ENCODE measurements around the gene POU1F1.
"Not testable (repeated sequence)": the region's sequence is repeated elsewhere in the genome, so short reads cannot be mapped to it uniquely, and the experiment has no call there.

The POU1F1 gene, protein sequence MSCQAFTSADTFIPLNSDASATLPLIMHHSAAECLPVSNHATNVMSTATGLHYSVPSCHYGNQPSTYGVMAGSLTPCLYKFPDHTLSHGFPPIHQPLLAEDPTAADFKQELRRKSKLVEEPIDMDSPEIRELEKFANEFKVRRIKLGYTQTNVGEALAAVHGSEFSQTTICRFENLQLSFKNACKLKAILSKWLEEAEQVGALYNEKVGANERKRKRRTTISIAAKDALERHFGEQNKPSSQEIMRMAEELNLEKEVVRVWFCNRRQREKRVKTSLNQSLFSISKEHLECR

DNA sequence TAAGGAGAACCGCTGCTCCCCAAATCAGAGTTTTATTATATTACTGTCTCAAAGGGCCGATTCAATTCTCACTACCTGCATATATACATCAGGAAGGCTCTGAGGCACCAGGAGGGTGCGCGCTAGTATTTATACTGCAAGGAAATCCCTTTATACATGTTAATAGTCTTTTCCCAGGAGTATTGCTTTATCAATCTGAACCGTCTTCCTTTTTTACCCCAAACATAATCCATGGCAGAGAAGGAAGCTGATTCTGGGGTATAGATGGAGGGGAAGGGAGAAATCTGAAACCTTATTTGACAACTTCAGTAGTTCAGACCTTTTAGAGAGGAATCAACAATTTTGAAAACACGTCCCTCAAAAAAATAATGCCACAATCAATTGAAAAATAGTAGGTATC lies at the start of gene POU1F1:
Gene POU1F1, minus strand, starts transcription at position 101 of the 400 bp plus-strand sequence. CDS start 122 bp downstream, outside the sequence.
- DNase-seq, result no peak

- no peak for DNase-seq
Observed at GRCh38 chr3:87324609-87325008, 48.2 kb upstream of the POU1F1 start.

- no peak for DNase-seq
Observed at GRCh38 chr3:87320756-87321626, 44.6 kb upstream of the POU1F1 start.

DNA sequence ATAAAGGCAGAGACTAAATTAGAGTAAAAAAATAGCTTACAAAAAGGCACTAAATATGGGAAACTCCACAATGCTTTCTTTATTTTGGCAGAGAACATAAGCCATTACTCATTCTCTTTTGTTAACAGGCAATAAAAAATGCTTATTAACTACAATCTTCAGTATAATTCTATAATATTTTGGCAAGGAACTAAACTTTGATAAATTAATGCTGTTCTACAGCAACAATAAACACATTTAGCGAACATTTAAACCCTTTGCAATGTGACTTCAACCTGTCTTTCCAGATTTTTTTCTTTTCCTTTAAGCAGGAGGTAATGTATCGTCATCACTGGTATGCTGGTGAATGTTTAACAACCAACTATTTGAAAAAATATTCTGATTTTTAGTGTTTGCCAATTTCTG lies 42.2 kb upstream of the POU1F1 start:
- DNase-seq, result no peak

- DNase-seq, result no peak
Observed at GRCh38 chr3:87317779-87318178, 41.4 kb upstream of the POU1F1 start.

DNA sequence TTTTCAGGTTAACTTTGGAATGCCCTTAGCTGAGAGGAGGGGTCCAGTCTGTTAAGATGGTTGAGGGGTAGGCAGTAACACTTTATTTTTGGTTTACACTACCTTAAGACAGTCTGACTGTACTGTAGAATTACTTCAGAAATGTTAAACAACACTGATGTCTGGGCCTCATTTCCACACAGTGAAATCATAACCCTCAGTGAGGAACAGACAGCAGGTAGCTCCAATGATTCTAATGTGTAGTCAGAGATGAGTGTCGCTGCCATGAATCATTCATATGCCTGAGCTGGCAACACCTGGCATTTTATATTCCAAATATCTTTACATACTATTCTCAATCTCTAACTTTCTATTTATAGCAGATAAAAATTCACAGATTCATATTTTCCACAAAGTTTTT lies 37.3 kb upstream of the POU1F1 start:
- no peak for DNase-seq

GRCh38 chr3:87311309-87311708 lies 34.9 kb upstream of the POU1F1 start:
- no peak for DNase-seq

- no peak for DNase-seq
Observed at GRCh38 chr3:87309601-87310000, 33.2 kb upstream of the POU1F1 start.

GRCh38 chr3:87307805-87308204 lies 31.4 kb upstream of the POU1F1 start:
- DNase-seq, result no peak

- no peak for DNase-seq
Observed at GRCh38 chr3:87305517-87305916, 29.1 kb upstream of the POU1F1 start.

DNA sequence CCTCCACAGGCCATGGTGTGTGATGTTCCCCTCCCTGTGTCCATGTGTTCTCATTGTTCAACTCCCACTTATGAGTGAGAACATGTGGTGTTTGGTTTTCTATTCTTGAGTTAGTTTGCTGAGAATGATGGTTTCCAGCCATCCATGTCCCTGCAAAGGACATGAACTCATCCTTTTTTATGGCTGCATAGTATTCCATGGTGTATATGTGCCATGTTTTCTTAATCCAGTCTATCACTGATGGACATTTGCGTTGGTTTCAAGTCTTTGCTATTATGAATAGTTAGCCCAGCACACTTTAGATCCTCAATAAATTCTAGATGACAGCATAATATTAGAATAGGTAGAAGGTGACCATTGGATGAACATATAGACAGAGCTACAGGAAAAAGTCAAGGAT lies 28.6 kb upstream of the POU1F1 start:
- not testable (repeated sequence) for DNase-seq

DNA sequence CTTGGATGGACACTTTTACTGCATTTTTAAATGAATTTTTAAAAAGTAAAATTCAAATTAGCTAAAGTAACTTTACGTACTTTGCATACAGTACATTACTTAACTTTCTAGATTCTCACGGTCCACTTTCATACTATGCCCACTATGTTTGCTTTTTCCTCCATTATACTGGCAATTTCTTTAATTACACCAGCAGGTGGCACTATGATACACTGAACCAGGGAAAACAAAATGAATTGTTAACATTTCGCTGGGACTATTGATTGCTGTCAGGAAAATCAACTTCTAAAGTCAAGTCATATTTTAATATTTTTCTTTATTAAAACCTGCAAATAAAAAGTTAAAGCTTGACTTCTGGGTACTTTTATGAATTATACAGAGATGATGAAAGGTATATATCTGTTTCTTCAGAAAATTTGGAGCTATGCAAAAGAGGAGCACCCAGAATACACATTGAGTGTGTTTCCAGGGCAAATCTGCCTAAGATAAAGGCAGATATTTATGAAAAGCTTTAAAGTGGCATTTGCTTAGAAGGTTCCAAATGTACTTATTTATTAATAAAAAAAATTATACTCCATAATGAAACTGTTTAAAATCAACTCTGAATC lies 21.8 kb upstream of the POU1F1 start:
- peak; percentile 38 for DNase-seq

DNA sequence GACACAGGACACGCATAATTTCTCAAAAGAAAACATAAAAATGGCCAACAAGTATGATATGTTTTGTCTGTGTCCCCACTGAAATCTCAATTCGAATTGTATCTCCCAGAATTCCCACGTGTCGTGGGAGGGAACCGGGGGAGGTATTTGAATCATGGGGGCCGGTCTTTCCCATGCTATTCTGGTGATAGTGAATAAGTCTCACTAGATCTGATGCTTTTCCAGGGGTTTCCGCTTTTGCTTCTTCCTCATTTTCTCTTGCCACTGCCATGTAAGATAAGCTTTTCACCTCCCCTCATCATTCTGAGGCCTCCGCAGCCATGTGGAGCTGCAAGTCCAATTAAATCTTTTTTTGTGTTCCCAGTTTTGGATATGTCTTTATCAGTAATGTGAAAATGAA lies 12.1 kb upstream of the POU1F1 start:
- DNase-seq, result no peak

GRCh38 chr3:87287011-87287410 lies 10.6 kb upstream of the POU1F1 start:
- no peak for DNase-seq

DNA sequence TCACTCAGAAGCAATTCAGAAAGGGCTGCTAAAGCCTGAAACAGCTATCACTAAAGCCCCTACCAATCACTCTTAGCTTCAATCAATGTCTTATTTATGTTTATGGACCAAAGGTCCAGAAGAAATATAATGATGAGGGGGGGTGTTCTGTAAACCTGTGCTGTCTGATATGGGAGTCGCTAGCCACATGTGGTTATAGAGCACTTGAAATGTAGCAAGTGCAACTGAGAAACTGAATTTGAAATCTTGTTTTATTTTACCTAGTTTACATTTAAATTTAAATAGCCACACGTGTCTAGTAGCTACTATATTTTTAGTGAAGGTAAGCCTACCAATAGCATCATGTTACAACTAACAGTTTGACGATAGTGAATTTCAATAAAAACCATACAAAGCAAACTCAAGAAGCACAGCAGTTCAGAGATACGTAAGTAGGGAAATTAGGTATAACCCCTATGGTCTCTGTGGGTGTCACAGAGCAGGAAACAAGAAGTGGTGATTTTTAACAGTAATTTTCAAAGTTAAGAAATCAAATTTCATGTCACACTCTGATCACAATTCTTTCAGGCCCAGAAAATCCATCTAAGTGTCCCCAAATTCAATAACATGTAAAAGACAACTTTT lies 3.6 kb downstream of the POU1F1 start:
- DNase-seq, result no peak

DNA sequence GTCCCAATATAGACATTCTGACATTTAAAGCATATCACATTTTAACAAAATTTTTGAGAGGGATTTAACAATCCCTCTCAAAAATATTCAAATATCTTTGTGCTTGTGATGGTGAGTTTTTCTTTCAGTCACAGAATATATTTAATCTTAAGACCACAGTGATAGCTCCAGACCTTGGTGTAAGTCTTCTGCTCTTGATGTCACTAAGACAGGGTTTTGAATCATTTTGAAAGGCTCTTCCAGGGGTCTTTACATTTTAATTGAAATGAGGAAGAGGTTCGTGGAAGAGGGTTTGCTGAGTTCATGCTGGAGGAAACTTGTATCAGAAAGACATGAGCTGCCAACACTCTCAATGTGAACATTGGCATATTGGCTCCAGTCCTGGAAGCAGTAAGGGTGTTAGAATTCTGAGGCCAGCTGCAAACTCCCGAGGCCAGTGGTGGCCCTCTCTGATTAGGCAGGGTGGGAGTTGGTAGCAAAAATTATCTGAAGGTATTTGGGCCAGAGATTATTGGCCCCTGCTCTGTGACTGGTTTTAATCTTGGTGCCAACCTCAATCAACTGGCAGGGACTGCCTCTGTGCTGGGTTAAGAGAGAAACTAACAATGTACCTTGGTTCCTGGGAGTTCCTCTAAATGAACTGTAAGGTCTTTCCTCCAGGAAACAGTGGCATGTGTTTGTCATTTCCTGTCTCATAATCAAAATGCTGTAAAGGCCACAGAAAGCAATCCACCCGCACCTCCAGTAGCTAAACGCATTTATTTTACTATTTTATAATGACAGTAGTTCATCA lies 5.3 kb downstream of the POU1F1 start:
- DNase-seq, result no peak

GRCh38 chr3:87269723-87270122 lies 6.7 kb downstream of the POU1F1 start:
- no peak for DNase-seq

DNA sequence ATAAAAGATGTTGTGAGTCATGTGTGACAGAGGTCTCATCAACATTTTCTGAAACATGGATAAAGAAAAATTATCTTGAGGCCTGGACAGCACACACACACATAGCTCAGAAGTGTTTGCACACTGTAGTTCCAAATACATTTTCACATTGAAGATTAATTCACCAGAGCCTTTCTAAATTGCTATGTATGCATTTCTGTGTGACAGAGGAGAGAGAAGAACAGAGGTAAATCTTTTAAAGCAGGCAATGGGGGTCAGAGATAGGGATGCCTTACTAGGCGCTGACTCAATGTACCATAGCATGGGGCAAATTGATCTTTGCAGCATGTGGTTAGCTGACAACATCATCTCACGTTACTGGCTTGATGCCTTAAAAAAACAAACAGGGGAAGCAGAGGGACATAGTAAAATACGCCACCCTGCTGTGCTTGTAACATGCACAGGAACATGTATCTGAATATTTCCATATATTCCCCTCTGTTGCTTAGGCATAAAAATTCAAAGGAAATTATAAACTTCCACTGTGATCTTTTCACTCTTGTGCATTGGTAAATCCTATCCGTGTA lies 7.7 kb downstream of the POU1F1 start:
- no peak for DNase-seq

DNA sequence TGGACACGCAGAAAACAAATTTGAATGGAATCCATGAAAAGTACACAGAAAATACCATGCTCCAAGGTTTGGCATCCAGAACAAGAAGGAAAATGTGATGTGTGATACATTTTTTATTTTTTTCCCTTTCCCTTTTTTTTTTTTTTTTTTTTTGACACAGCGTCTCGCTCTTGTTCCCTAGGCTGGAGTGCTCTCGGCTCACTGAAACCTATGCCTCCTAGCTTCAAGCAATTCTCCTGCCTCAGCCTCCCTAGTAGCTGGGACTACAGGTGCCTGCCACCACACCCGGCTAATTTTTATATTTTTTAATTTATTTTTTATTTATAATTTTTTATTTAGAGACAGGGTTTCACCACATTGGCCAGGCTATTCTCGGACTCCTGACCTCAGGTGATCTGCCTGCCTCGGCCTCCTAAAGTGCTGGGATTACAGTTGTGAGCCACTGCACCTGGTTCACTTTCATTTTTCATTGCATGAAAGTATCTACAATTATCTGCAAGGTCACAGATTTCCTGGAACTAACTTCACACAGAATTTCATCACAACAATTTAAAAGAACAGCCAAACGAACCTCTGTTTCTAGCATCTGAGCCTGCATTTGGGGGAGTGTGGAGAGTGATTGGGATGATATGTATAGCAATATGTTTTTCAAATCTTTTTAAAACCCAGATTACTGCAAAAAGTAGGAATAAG lies 8.3 kb downstream of the POU1F1 start:
- no peak for DNase-seq

DNA sequence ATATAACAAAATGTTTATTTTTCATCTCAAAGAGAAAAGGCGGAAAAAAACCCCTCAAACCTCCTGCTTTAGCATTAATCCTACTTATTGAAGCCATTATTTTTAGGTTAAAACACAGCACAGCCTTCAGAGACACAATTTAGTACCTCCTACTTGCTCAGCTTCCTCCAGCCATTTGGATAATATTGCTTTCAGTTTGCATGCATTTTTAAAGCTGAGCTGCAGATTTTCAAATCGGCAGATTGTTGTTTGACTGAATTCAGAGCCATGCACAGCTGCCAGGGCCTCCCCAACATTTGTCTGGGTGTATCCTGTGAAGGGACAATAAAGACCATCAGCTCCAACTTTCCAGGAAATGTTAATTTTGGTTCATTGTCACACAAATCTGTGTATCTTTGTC lies 14.5 kb downstream of the POU1F1 start:
- DNase-seq, result no peak

- no peak for DNase-seq
Observed at GRCh38 chr3:87260270-87260669, 16.1 kb downstream of the POU1F1 start.

DNA sequence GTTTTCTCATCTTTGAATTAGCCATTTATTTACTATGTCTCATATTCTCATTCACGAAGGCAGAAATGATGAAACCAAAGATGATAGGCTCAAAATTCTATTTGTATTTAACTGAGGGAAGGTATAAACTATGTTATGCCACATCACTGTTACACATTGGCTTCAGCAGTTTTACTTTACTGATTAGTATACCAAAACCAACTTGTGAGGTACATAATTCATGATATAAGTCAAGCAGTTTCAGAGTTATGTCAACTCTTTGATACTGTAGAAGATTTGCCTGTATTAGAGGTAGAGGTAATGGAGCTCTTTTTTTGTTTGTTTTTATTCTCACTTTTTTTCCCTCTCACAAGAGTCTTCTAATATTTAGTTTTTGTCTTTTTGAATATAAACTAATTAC lies 26.4 kb downstream of the POU1F1 start:
- DNase-seq, result no peak
